GM18861 (cell line): ENCODE data around the gene GRIFIN.

ENCODE experiments used
- ATAC-seq: cut with Tn5 transposase; IDR thresholded peaks from one replicate; pipeline ENCODE4 v1.9.1; 2021; ENCODE audit not compliant: unreplicated experiment

Gene GRIFIN

DNA sequence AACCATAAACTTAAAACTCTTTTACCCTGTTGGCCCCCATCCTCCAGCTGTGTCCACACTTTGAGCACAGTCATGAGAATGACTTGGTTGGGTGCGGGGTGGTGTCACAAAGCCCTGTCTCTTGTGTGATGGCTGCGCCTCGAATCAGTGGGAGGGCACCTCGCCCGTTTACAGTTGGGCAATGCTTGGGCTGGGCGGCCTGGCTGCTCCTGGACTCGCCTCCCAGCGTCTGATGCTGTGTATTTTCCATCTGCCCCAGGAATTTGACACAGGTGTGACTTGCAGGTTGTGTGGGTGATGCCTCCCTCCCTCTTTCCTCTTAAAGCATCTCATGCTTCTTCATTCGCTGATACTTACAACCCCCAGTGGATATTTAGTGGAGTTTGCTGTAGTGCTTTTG, 39.1 kb downstream of the GRIFIN start:
- ATAC-seq = no peak

DNA sequence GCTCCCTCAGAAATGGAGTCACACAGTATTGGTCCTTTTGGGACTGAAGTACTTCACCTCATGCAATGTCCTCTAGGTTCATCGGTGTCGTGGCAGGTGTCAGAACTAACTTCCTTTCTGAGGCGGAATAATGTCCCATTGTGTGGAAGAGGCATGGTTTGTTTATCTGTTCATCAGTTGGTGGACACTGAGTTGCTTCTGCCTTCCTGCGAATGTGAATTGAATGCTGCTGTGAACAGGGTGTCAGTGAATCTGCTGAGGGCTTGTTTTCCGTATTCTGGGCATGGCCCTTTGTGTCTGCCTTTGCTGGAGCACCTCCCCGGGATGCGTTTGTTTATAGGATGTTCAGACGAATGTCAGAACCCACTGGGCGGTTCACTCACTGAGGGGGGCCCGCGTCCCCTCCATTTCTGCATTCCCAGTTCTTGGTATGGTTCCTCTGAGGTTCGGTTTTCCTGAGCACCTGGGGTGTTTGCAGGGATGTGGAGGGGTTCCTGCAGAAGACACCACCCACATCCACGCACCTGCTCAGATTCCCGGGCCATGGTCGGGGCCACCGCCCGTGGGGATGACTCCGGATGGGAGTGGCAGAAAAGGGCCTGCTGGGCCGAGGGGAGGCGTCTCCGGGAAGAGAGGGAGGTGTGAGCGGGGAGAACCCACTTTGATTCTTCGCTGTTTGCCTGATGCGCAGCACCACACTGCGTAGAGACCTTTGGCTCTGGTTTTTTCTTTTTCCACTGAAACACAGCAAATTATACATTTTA, 39.7 kb downstream of the GRIFIN start:
- no peak for ATAC-seq

DNA sequence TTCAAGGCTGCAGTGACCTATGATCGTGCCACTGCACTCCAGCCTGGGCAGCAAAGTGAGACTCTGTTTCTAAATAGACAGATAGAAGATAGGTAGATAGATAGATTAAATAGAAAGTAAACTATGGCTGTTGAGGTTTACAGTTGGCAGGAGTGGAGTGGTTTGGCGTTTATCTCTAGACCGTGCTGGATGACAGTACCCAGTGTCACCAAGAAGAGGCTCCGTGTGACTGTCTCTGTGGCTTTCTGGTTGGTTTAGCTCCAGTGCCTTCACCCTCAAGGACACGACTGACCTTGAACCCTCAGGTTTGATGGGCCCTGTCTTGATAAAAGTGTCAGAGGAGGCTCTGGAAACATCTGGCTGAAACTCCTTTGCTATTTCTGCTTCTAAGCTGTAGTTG, 41.1 kb downstream of the GRIFIN start:
- no peak for ATAC-seq

DNA sequence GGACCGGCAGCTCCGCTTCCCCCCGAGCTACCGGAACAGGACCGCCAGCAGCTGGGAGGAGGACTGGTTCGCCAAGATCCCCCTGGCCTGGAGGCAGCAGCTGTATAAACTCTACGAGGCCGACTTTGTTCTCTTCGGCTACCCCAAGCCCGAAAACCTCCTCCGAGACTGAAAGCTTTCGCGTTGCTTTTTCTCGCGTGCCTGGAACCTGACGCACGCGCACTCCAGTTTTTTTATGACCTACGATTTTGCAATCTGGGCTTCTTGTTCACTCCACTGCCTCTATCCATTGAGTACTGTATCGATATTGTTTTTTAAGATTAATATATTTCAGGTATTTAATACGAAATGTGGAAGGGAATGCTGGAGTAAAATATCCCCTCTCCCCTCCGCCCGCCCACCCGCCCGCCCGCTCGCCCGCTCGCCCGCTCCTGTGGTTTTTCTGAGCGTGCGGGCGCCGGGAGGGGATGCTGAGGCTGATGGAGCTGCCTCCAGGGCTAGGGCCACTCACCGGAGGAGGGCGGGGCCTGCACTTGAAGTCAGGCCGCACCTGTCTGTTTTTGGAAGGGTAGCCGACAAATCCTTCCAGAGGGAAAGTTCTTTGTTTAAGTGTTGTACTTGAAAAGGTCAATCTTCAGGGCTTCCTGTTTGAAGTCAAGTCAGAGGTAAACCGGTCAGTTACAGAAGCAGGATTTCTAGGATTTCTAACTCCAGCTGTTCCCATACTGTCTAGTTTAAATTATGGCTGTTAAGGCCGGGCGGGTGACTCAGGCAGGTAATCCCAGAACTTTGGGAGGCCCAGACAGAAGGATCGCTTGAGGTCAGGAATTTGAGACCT, 42.3 kb downstream of the GRIFIN start:
- ATAC-seq = no peak

DNA sequence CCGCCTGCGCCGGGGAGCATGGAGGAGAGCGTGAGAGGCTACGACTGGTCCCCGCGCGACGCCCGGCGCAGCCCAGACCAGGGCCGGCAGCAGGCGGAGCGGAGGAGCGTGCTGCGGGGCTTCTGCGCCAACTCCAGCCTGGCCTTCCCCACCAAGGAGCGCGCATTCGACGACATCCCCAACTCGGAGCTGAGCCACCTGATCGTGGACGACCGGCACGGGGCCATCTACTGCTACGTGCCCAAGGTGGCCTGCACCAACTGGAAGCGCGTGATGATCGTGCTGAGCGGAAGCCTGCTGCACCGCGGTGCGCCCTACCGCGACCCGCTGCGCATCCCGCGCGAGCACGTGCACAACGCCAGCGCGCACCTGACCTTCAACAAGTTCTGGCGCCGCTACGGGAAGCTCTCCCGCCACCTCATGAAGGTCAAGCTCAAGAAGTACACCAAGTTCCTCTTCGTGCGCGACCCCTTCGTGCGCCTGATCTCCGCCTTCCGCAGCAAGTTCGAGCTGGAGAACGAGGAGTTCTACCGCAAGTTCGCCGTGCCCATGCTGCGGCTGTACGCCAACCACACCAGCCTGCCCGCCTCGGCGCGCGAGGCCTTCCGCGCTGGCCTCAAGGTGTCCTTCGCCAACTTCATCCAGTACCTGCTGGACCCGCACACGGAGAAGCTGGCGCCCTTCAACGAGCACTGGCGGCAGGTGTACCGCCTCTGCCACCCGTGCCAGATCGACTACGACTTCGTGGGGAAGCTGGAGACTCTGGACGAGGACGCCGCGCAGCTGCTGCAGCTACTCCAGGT, 43.1 kb downstream of the GRIFIN start:
- no peak for ATAC-seq

DNA sequence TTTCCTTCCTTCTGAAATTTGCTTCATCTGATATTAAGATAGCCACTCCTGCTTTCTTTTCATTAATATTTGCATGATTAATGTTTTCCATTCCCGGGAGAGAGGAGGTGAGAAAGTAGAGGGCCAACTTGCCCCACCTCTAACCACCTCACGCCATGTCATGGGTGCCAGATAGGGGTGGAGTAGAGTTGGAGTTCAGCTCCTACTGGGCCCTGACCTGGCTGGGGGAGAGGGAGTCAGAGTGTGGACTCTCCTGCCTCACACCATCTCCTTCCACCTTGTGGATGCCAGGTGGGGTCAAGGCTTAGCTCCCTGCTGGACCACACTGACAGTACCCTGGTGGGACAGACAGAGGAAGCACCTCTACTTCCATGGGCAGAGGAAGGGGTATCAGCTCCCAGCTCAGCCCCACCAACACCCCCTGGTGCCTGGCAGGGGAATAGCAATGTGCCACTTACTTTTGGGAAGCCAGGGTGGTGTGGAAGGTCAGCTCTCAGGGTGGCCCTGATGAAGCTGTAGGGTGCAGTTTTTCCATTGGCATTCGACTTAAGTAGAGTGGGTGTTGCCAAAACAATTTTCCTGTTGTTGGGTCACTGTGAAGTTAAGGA, 44.8 kb downstream of the GRIFIN start:
- ATAC-seq = no peak

DNA sequence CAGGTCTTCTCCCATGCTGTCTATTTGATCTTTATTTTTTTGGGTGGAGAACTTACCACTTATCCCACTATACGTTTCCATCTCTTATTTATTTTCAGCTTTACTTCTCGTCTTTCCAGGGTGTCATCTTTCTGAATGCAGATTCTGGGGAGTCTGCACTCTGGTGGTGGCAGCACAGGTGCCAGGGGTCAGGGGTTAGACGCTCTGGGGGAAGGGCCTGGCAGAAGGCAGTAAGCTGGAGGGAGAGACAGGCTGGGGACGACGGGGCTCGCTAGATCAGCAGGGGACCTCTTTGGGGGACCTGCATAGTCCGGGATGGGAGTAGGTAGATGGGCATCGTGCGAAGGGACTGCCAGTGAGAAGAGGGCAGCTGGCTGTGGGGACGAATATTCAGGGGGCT, 50.4 kb downstream of the GRIFIN start:
- ATAC-seq = no peak
